Neutrophil (primary cell): ENCODE data around the gene TUBGCP2.
A peak's percentile ranks its signal among the peaks of the same experiment; 100 is the strongest.
"Not testable (repeated sequence)": the region's sequence is repeated elsewhere in the genome, so short reads cannot be mapped to it uniquely, and the experiment has no call there.

Experiments used
- H3K27ac ChIP-seq: fragments of 200-600 bp; sonication (generic); 2 replicates; pipeline ENCODE4 v1.5.1; 2016; ENCODE audit warnings: mild to moderate bottlenecking, moderate library complexity
- H3K27me3 ChIP-seq: fragments of 200-600 bp; sonication (generic); 2 replicates; pipeline ENCODE4 v1.6.0; 2016; ENCODE audit warnings: mild to moderate bottlenecking
- H3K36me3 ChIP-seq: fragments of 200-600 bp; sonication (generic); 2 replicates; pipeline ENCODE4 v1.5.1; 2017
- H3K4me1 ChIP-seq, 2 experiments: fragments of 200-600 bp in 1 of 2; sonication (generic) in 1 of 2; 1 replicate in 1 of 2; 2 replicates in 1 of 2; pipeline versions ENCODE4 v1.5.1 to v1.6.1; 2013 to 2016; ENCODE audit warnings: low read depth in 1 of 2, low read length in 1 of 2, mild to moderate bottlenecking in 1 of 2, moderate library complexity in 1 of 2; ENCODE audit not compliant: control insufficient read depth in 1 of 2, insufficient read depth in 1 of 2
- H3K4me3 ChIP-seq, 2 experiments: fragments of 200-600 bp in 1 of 2; sonication (generic) in 1 of 2; 1 replicate in 1 of 2; 2 replicates in 1 of 2; pipeline ENCODE4 v1.5.1; 2013 to 2016; ENCODE audit warnings: low read depth in 1 of 2, low read length in 1 of 2, mild to moderate bottlenecking in 1 of 2, moderate library complexity in 1 of 2
- H3K9me3 ChIP-seq: fragments of 200-600 bp; sonication (generic); 2 replicates; pipeline ENCODE4 v1.5.1; 2016
- CTCF ChIP-seq: fragments of 200-600 bp; sonication (generic); IDR thresholded peaks from 2 replicates; pipeline ENCODE4 v1.5.1; 2016; ENCODE audit warnings: antibody characterized with exemption

Gene TUBGCP2

GRCh38 chr10:133267293-133267692, 41.4 kb downstream of the TUBGCP2 start:
- TF ChIP-seq CTCF = no peak

GRCh38 chr10:133266056-133266795, 42.4 kb downstream of the TUBGCP2 start:
- H3K4me1 ChIP-seq = peaks cover 40 to 48% of the 10 kb centered on the region in 2 experiments
- H3K4me3 ChIP-seq = no peak overlapping the region
- no peaks in the 10 kb centered on the region for H3K27me3 ChIP-seq
- no peaks in the 10 kb centered on the region for H3K9me3 ChIP-seq
- H3K36me3 ChIP-seq = peaks cover 92% of the 10 kb centered on the region
- peak overlapping the region; percentile 49 for H3K27ac ChIP-seq
- TF ChIP-seq CTCF = no peak

More at GRCh38 chr10:133267293-133267692, 41.4 kb downstream of the TUBGCP2 start:
- Histone ChIP-seq H3K9me3 (no peaks in the 10 kb centered on the region), H3K36me3 (peaks cover 100% of the 10 kb centered on the region), H3K27ac (peak overlapping the region; percentile 49), H3K27me3 (no peaks in the 10 kb centered on the region), H3K4me1 (peaks cover 34 to 41% of the 10 kb centered on the region in 2 experiments), H3K4me3 (no peak overlapping the region)

- not testable (repeated sequence) for H3K9me3 ChIP-seq, H3K27me3 ChIP-seq, H3K4me3 ChIP-seq
- peaks cover 81% of the 10 kb centered on the region for H3K36me3 ChIP-seq
- peak overlapping the region; percentile 29 for H3K27ac ChIP-seq
- H3K4me1 ChIP-seq = peaks cover 51 to 60% of the 10 kb centered on the region in 2 experiments
Measured at GRCh38 chr10:133265052-133265451, 43.6 kb downstream of the TUBGCP2 start.

- peaks cover 57 to 66% of the 10 kb centered on the region in 2 experiments for H3K4me1 ChIP-seq
- H3K27me3 ChIP-seq = peaks cover 6% of the 10 kb centered on the region
- no peak overlapping the region for H3K4me3 ChIP-seq
- H3K27ac ChIP-seq = peak overlapping the region; percentile 69
- no peaks in the 10 kb centered on the region for H3K9me3 ChIP-seq
- TF ChIP-seq CTCF = no peak
- peaks cover 75% of the 10 kb centered on the region for H3K36me3 ChIP-seq
Measured at GRCh38 chr10:133264461-133264860, 44.2 kb downstream of the TUBGCP2 start.

GRCh38 chr10:133263674-133264073, 45.0 kb downstream of the TUBGCP2 start:
- Histone ChIP-seq H3K4me3 (no peak overlapping the region), H3K27ac (peak overlapping the region; percentile 93), H3K36me3 (peaks cover 67% of the 10 kb centered on the region), H3K9me3 (no peaks in the 10 kb centered on the region), H3K4me1 (peaks cover 65 to 74% of the 10 kb centered on the region in 2 experiments), H3K27me3 (peaks cover 6% of the 10 kb centered on the region)
- no peak for TF ChIP-seq CTCF

GRCh38 chr10:133262696-133263095, 46.0 kb downstream of the TUBGCP2 start:
- Histone ChIP-seq H3K27me3 (peaks cover 6% of the 10 kb centered on the region), H3K9me3 (no peaks in the 10 kb centered on the region), H3K27ac (peak overlapping the region; percentile 93), H3K36me3 (peaks cover 57% of the 10 kb centered on the region), H3K4me3 (peak overlapping the region; percentile 42 to 50), H3K4me1 (peaks cover 75 to 84% of the 10 kb centered on the region in 2 experiments)
- TF ChIP-seq CTCF = no peak
